Tibial artery (tissue), 4 donors: ENCODE results near the gene IGSF21.

Experiments used
- DNase-seq, 2 donors: peaks; one replicate each; pipeline ENCODE4 v3.0.0-alpha.2; 2019
- H3K27ac ChIP-seq, 2 donors: fragments of 200-600 bp; sonication (generic) in 1 of 2; 1 replicate in 1 of 2; 2 replicates in 1 of 2; pipeline ENCODE4 v1.5.1; 2018 to 2019; ENCODE audit warnings: mild to moderate bottlenecking in 1 of 2
- H3K27me3 ChIP-seq, 2 donors: fragments of 200-600 bp; sonication (generic) in 1 of 2; one replicate each; pipeline versions ENCODE4 v1.5.1 to v1.6.0; 2016 to 2019
- H3K36me3 ChIP-seq, 3 donors: fragments of 200-600 bp; sonication (generic) in 2 of 3; one replicate each; pipeline ENCODE4 v1.5.1; 2016 to 2019; ENCODE audit warnings: mild to moderate bottlenecking in 2 of 3
- H3K4me1 ChIP-seq, 4 donors: fragments of 200-600 bp; sonication (generic) in 2 of 4; 1 replicate in 3 of 4; 2 replicates in 1 of 4; pipeline ENCODE4 v1.5.1; 2016 to 2019
- H3K4me3 ChIP-seq, 2 donors: fragments of 200-600 bp; sonication (generic) in 1 of 2; 1 replicate in 1 of 2; 2 replicates in 1 of 2; pipeline ENCODE4 v1.5.1; 2018 to 2019; ENCODE audit warnings: mild to moderate bottlenecking in 2 of 2
- H3K9me3 ChIP-seq, 3 donors: fragments of 200-600 bp; sonication (generic) in 1 of 3; one replicate each; pipeline ENCODE4 v1.5.1; 2016 to 2019
- CTCF ChIP-seq, 2 experiments: fragments of 200-600 bp in 1 of 2; fragments of 450-650 bp in 1 of 2; IDR thresholded peaks; one replicate each; pipeline ENCODE4 v1.5.1; 2017 to 2019; ENCODE audit warnings: antibody characterized with exemption in 2 of 2, mild to moderate bottlenecking in 1 of 2, moderate library complexity in 1 of 2
- intact Hi-C: fragments of 100-400 bp; cut with DNase I; formaldehyde crosslinking; loops from one replicate; pipeline ENCODE4 v1.15.0; 2023; ENCODE audit warnings: low total_unique reads

IGSF21 gene

GRCh38 chr1:18154430-18155194, 47.0 kb downstream of the IGSF21 start:
- no peaks in the 10 kb centered on the region for H3K36me3 ChIP-seq
- no peak overlapping the region for H3K27ac ChIP-seq
- intact Hi-C loops, result no loop called here
- H3K4me3 ChIP-seq, result no peak overlapping the region
- no peaks in the 10 kb centered on the region for H3K4me1 ChIP-seq
- no peaks in the 10 kb centered on the region for H3K9me3 ChIP-seq
- peaks cover 0 to 65% of the 10 kb centered on the region in 2 donors for H3K27me3 ChIP-seq
- no peak for DNase-seq
- no peak for TF ChIP-seq CTCF (IDR thresholded peaks at IDR 0.05)

GRCh38 chr1:18155881-18156385, 48.3 kb downstream of the IGSF21 start:
- peaks cover 0 to 76% of the 10 kb centered on the region in 2 donors for H3K27me3 ChIP-seq
- H3K4me3 ChIP-seq, result no peak overlapping the region
- H3K4me1 ChIP-seq, result no peaks in the 10 kb centered on the region
- no peaks in the 10 kb centered on the region for H3K36me3 ChIP-seq
- intact Hi-C loops, result no loop called here
- no peak overlapping the region for H3K27ac ChIP-seq
- no peak for TF ChIP-seq CTCF (IDR thresholded peaks at IDR 0.05)
- no peak for DNase-seq
- no peaks in the 10 kb centered on the region for H3K9me3 ChIP-seq

- no peak for TF ChIP-seq CTCF (IDR thresholded peaks at IDR 0.05)
- no peaks in the 10 kb centered on the region for H3K36me3 ChIP-seq
- H3K4me1 ChIP-seq, result no peaks in the 10 kb centered on the region
- H3K9me3 ChIP-seq, result no peaks in the 10 kb centered on the region
- no peak for DNase-seq
- H3K27me3 ChIP-seq, result peaks cover 0 to 79% of the 10 kb centered on the region in 2 donors
- H3K4me3 ChIP-seq, result no peak overlapping the region
- intact Hi-C loops, result no loop called here
- no peak overlapping the region for H3K27ac ChIP-seq
Measured at GRCh38 chr1:18157352-18157751, 49.8 kb downstream of the IGSF21 start.

- TF ChIP-seq CTCF (IDR thresholded peaks at IDR 0.05), result no peak
- H3K36me3 ChIP-seq, result no peaks in the 10 kb centered on the region
Measured at GRCh38 chr1:18157968-18158367, 50.4 kb downstream of the IGSF21 start.

GRCh38 chr1:18158714-18159113, 51.1 kb downstream of the IGSF21 start:
- TF ChIP-seq CTCF (IDR thresholded peaks at IDR 0.05), result no peak
- no peak overlapping the region for H3K27ac ChIP-seq
- intact Hi-C loops, result no loop called here

More at GRCh38 chr1:18157968-18158367, 50.4 kb downstream of the IGSF21 start:
- H3K27me3 ChIP-seq, result peaks cover 0 to 74% of the 10 kb centered on the region in 2 donors
- intact Hi-C loops, result no loop called here
- DNase-seq, result no peak
- H3K4me1 ChIP-seq, result no peaks in the 10 kb centered on the region
- H3K4me3 ChIP-seq, result no peak overlapping the region
- H3K27ac ChIP-seq, result no peak overlapping the region
- no peaks in the 10 kb centered on the region for H3K9me3 ChIP-seq

More at GRCh38 chr1:18158714-18159113, 51.1 kb downstream of the IGSF21 start:
- Histone ChIP-seq H3K9me3 (no peaks in the 10 kb centered on the region), H3K4me3 (no peak overlapping the region), H3K4me1 (no peaks in the 10 kb centered on the region), H3K36me3 (no peaks in the 10 kb centered on the region), H3K27me3 (peaks cover 0 to 73% of the 10 kb centered on the region in 2 donors)
- no peak for DNase-seq
